Erythroblast (primary cell): Measurements from ENCODE around the gene CCL23.

Source experiments
- DNase-seq, 2 experiments: peaks; one replicate each; lab custom pipeline; 2025; lab: John Stamatoyannopoulos, UW
- GATA1 ChIP-seq: IDR thresholded peaks from 2 replicates; pipeline ENCODE4 v1.6.1; 2011; ENCODE audit warnings: low read depth, mild to moderate bottlenecking, control low read depth, low read length, moderate library complexity
- POLR2A ChIP-seq: IDR thresholded peaks from 2 replicates; pipeline ENCODE4 v1.6.1; 2011; ENCODE audit warnings: mild to moderate bottlenecking, low read length

CCL23 gene

GRCh38 chr17:35972535-35972934 is 45.2 kb downstream of the CCL23 start:
- no peak for TF ChIP-seq GATA1
- no peak for TF ChIP-seq POLR2A
- no peak for DNase-seq

DNA sequence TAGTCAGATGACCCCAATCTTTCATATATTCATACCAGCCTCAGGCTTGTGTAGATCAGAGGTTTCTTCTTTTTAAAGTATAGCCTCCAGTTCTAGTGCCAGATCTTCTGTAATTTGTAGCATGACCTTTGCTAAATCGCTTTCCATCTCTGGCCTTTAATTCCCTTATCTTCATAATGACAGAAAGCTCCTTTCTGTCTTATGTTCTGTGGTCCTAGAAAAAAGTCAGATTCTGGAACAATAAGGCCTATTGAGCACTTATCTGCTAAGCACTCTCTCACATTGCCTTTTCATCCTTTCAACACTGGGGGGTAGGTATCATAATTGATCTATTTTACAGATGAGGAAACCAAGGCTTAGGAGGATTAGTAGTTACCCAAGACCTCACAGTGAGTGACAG is 45.7 kb downstream of the CCL23 start:
- no peak for TF ChIP-seq POLR2A
- TF ChIP-seq GATA1 = no peak
- DNase-seq = no peak

- TF ChIP-seq POLR2A = no peak
- no peak for TF ChIP-seq GATA1
- peak; percentile 71 to 86 for DNase-seq
Observed at GRCh38 chr17:35969558-35970380, 48.0 kb downstream of the CCL23 start.

GRCh38 chr17:35968520-35969054 is 49.2 kb downstream of the CCL23 start:
- TF ChIP-seq POLR2A (no peak), GATA1 (no peak)

DNA sequence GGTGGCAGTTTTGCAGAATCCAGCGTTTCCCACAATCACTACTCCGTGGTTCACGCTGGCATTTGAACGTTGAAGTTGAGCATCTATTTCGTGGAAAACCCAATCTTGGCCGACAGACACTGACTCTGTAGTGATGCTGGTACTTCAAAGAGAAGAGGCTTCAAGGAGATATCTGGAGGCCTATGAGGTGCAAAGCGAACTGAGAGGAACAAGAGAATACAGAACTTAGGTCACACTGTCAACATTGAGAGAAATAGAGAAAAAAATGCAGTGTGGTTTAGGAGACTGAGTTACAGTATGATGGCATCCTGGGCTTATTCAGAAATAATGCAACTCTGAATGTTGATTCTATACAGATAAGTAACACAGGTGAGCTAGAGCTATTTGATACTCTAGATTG is 52.5 kb downstream of the CCL23 start:
- DNase-seq = no peak

More at GRCh38 chr17:35968520-35969054, 49.2 kb downstream of the CCL23 start:
- no peak for DNase-seq

GRCh38 chr17:35963663-35964062 is 54.1 kb downstream of the CCL23 start:
- TF ChIP-seq POLR2A (no peak), GATA1 (no peak)
- DNase-seq = no peak

More for the DNA sequence above, 52.5 kb downstream of the CCL23 start:
- no peak for TF ChIP-seq GATA1
- no peak for TF ChIP-seq POLR2A
